DMS53 treated with DMSO at 0.1 percent for 48 hours (cell line): ENCODE measurements around the gene TXNL1.
A peak's percentile ranks its signal among the peaks of the same experiment; 100 is the strongest.
"Not testable (repeated sequence)": the region's sequence is repeated elsewhere in the genome, so short reads cannot be mapped to it uniquely, and the experiment has no call there.

ENCODE experiments used
- DNase-seq: peaks from one replicate; lab custom pipeline; 2025; ENCODE audit not compliant: unreplicated experiment; lab: John Stamatoyannopoulos, UW

TXNL1 gene

DNA sequence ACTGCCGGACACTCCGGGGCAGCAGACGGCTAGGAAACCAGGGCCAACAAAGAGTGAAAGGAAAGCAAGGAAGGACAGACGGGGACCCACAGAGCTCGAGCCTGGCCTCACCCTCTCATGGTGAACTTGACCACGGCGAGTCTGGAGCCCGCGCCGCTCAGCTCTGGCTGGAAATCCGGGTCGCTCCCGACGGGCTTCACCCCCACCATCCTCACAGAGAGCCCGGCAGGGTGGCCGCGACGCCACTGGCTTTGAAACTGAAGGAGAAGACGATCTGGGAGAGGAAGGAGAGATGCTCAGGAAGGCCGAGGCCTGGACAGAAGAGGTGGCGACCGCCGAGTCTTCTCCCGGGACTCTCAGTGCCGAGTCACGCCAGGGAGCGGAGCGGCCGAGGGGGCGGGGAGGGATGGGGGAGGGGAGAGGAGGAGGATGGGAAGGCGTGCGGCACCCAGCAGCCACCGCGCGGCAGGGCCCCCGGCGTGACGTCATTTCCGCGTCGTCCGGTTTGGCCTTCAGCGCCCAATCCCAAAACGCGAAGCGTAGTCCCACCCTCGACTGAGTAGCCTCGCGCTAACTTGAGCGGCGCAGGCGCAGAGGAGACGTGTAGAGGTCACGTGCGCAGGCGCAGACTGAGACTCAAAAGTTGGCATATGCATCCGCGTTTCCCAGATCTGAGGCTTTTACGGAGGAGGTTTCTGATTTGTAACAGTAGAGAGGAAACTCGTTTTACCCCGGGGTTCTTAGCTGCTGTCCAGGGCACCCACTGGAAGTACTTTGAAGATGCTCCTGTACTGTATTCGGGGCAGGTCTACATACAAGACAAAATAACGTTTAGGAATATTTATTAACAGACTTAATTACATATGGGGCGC lies at the start of gene TXNL1:
TSS of gene TXNL1 (minus strand) at position 361 of the 872 bp plus-strand sequence. CDS start at position 209, 152 bp downstream.
- peak; percentile 100 for DNase-seq

DNA sequence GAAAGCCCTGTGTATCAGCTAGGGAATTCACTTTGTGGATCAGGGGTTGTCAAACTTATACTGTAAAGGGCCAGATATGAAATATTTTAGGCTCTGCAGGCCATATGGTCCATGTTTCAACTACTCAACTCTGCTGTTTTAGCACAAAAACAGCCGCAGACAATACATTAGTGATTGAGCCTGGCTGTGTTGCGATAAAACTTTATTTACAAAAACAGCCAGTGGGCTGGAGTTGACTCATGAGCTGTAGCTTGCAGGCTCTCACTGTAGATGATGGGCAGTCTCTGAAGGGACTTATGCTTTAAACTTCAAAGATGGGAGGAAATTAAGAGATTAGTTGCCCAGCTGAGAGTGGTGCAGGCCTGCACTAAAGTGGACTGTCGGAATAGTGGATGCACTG lies 45.9 kb upstream of the TXNL1 start:
- no peak for DNase-seq

DNA sequence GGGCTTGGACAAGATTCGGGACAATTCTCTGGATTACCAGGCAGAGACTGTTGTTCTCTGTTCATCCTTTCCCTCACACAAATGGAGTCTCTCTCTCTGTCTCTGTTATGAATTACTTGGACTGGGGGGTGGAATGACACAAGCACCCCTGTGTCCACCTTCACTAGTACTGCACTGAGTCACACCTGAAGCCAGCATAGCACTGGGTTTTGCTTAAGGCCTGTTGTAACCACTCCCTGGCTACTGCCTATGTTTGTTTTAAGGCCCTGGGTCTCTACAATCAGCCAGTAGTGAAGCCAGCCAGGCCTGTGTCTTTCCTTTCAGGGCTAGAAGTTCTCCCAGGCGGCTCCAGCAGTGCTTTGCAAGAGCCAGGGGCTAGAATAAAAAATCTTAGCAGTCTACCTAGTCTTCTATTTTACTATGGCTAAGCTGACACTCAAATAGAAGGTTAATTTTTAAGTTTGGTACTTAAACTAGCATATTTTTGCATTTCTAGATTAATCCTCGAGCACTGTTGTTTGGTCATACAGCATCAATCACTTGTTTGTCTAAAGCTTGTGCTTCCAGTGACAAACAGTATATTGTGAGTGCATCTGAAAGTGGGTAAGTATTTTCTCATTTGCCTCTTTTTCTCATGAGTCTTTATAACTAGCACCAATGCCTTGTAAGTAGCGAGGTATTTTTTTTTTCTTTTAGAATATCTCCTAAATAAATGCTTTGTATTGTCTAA lies 40.6 kb upstream of the TXNL1 start:
- no peak for DNase-seq

DNA sequence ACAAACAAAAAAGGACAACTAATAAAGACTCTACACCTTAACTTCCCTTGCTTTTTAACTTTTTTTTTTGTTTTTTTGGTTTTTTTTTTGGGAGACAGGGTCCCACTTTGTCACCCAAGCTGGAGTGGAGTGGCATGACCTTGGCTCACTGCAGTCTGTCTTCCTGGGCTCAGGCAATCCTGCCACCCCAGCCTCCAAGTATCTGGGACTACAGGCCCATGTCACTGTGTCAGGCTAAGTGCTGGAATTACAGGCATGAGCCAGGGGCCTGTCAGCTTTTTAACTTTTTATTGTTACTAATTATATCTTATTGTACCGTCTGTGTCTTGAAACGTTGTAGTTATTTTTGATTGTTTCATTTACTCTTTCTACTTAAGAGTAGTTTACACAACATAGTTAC lies 38.2 kb upstream of the TXNL1 start:
- no peak for DNase-seq

DNA sequence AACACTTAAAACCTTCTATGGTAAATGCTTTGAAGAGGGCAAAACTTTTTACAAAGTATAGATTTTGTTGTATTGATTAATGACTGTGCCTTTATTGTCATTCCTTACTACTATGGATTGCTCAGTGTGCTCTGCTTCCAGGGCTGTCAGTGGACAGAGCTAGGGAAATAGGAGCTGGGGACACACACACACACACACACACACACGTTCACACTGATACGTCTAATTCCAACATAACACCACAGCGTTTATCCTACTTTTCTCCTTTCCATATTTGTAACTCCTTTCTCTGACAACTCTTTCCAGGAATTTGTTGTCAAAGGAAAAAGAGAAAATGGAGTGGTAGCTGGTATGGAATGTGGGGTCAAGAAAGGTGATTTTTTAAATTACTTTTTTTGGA lies 34.6 kb upstream of the TXNL1 start:
- DNase-seq, result no peak

DNA sequence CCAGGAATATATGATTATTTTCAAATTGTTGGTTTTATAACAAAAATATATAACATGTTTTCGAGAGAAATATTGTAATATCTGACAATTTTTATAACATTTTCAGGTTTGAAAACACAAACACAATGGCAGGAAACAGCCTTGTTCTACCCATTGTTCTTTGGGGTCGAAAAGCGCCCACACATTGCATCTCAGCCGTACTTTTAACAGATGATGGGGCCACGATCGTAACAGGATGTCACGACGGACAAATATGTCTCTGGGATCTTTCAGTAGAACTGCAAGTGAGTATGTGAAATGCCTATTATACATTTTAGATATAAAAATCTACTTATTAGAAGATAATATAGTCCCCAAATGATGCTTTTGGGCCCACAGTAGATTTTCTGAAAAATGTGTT lies 34.0 kb upstream of the TXNL1 start:
- DNase-seq, result no peak

DNA sequence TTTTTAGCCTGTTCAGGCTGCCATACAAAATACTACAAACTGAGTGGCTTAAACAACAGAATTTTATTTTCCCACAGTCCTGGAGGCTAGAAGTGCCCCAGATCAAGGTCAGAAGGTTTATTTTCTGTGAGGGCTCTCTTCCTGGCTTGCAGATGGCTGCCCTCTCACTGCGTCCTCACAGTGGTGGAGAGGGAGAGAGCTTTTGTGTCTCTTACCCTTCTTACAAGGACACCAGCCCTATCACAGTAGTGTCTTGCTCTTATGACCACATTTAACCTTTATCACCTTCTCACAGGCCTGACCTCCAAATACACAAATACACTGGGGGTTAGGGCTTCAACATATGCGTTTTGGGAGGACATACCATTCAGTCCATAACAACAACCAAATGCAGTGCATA lies 24.5 kb upstream of the TXNL1 start:
- no peak for DNase-seq

DNA sequence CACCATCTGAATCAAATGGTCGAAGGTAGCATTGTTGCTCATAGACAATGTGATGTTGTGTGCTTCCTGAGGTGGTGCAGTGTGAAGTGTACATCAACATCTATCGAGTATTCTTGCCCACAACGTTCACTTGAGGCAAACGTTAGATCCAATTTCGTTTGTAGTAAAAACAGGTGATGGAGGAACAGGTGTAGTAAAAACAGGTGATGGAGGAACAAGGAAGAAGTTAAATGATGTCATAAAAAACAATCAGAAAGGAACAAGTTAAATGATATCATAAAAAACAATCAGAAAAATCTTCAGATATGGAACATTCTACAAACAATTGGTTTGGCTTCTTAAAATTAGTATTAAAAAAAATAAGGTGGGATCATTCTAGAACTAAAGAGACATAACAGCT lies 24.1 kb upstream of the TXNL1 start:
- no peak for DNase-seq

DNA sequence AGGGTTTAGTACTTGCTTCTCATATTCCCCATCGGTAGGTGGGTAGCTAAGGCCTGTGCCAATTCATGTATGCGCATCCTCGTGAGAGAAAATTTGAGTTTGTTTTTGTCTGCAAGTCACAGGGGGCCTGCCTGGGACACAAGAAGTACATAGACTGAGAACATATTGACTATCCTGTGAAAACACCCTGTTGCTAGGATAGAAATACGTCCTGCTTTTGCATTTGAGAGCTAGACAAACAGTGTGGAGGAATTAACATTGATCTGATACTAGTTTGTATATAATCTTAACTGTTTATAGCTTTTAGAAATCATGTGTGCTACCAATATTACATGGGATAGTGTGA lies 23.6 kb upstream of the TXNL1 start:
- no peak for DNase-seq

DNA sequence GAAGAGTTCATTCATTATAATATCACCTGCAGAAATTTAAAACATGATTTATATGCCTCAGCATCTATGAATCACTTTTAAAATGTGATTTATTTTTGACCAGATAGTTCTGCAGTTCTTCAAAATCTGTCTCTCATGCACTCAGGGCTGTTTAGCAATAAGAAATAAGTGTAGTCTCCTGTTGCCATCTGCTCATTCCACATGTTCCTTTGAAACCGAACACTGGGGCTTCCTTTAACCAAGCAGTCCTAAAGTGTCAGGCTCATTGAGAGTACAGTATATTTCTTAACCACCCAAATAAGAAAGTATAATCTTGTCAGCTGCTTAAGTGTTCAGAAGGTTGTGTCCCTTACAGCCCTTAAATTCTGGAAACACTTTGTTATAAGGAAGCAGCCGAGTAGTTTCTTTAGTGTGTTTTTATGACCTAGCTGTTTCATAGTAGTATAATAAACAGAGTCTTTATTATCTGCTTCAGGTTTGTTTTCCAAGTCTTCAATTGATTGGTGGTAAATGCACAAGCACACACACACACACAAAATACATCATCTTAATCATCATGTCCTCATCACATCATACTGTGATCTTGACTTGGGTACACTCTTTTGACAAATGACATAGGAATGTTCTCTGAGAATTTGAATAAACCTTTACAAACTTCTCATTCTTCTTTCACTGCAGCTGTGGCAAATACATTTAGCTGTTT lies 23.1 kb upstream of the TXNL1 start:
- DNase-seq, result no peak

DNA sequence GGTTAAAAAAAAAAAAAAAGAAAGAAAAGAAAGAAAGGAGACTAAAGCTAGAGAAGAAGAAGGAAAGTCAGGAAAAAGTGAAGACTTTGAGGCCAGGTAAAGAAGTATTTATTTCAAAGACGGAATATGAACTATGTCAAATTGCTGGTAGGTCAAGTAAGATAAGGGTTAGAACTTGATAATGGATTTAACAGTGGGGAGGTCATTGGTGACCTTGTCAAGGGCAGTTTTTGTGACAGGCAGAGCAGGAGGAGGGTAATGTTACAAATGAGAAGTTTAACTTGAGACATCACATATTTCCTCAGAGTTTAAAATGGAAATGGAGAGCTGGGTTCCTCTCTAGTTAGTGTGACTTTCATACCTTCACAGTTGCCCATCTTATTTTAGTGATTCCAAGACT lies 22.3 kb upstream of the TXNL1 start:
- DNase-seq, result no peak

DNA sequence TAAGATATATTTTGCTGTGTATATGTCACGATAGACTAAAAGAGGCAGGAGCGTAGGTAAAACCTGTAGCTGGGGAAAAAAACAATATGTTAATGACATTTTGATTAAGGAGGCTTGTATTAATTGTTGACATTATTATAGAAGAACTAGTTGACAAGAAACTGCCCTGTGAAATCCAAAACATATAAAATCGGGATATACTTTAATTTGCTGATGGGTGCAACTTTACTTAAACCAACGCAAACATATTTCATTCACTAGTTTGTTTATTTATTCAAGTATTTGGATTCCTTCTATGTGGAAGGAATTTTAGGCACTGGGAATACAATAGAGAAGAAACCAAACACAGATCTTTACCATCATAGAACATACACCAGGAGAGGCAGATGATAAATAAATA lies 20.7 kb upstream of the TXNL1 start:
- DNase-seq, result no peak

DNA sequence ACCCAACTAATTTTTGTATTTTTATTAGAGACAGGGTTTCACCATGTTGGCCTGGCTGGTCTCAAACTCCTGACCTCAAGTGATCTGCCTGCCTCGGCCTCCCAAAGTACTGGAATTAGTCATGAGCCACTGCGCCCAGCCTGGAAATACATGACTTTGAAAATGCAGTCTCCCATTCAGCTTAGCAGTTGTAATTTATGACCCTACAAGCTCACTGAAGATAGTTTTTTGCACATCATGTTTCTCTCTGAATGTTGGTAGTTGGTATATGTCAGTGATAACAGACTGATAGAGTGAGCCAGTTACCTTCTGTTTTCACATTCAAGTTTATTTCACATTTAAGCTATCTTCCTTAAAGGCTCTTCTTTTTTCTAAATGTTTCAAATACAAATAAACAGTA lies 19.9 kb upstream of the TXNL1 start:
- no peak for DNase-seq

DNA sequence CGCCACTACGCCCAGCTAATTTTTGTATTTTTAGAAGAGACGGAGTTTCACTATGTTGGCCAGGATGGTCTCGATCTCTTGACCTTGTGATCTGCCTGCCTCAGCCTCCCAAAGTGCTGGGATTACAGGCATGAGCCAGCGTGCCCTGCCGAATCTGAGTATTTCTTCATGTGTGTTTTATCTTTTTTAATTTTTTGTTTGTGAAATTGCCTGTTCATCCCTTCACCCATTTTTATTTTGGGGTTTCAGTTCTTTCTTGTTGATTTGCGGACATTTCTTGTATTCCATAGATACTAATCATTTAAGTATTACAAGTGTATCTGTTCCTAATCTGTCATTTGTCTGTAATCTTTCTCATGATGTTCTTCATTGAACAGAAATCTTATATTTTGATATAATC lies 15.9 kb upstream of the TXNL1 start:
- DNase-seq, result not testable (repeated sequence)

DNA sequence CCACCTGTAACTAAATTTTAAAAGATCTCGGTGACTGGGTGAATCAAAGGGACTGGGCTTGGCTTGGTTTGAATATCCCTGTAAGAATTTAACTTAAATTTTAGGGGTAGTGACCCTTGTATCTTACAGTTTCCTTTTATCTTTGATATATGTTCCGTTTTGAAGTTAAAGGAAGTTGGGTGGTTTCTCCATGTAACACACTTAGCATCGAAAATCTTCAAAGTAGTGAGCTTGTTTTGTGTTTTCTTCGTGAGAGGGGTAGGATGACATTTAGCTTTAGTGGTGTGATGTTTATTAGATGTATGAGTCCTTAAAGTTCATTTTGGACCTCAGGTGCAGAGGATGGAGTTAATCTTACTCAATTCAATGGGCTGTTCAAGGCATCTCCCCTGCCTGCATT lies 14.4 kb upstream of the TXNL1 start:
- no peak for DNase-seq

DNA sequence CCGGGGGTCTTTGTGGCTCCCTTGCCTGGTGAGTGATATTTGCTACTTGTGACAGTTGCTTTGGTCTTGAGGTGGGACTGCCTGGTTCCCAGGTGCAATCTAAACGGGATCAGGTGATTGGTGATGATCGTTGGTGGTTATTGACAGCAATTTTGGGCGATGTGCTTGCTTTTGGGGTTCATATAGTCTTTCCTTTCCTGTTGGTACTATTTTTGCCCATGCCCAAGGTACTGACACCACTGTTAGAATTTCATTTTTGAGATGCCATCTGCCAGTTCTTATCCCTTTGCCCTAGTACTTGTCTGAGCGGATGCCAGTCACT lies 13.3 kb upstream of the TXNL1 start:
- no peak for DNase-seq

DNA sequence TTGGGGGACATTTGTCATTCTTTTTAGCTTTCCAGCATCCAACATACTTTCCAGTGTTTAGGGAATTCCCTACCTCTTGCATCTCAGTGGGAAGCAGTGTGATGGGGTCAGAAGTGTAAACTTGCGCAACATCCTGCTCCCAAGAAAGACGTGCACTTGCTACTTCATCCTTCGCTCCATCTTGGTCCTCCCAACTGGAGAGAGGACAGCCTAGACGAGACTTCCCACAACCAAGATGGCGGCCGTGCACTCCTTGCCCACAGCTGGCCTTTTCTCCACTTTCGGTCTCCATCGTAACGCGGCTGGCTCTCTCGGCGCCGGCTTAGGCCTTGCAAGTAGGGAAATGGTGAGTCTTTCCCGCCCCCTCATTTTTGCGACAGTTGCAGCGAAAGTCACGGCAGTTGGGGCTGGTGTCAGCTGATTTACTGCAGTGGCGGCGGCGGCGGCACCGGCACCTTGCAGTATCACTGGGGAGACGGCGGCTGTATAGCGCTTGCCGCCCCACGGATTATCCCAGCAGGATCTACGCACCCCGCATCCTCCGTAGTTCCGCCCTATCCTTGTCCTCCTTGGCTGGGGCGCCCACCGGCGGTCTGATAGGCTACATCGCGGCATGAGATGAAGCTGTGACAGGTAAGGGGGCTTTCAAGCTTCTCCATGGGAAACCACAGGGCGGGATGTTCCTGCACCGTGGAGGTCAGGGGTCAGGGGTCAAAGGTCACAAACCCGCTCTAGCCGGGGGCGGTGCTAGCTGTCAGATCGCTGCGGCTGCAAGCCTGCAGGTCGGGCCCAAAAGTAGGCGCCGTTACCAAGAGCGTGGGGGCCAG lies 12.8 kb upstream of the TXNL1 start, which contains the start of gene WDR7:
TSS of gene WDR7 (plus strand) at position 416 of the 827 bp plus-strand sequence. CDS start 21,157 bp downstream, outside the sequence.
- peak; percentile 99 for DNase-seq

DNA sequence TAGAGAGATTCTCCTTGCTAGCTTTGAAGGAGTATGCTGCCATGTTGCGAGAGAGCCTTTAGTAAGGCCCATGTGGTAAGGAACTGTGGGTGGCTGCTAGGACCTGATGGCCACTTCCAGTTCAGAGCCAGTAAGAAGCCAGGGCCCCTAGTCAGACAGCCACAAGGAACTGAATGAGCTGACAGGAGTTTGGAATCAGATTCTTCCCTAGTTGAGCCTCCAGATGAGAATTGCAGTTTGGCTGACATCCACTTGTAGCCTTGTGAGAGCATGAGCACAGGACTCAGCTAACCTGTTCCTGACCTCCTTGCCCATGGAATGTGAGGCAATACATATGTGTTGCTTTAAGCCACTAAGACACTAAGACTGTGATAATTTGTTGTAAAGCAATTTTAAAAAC lies 11.6 kb upstream of the TXNL1 start:
- no peak for DNase-seq

DNA sequence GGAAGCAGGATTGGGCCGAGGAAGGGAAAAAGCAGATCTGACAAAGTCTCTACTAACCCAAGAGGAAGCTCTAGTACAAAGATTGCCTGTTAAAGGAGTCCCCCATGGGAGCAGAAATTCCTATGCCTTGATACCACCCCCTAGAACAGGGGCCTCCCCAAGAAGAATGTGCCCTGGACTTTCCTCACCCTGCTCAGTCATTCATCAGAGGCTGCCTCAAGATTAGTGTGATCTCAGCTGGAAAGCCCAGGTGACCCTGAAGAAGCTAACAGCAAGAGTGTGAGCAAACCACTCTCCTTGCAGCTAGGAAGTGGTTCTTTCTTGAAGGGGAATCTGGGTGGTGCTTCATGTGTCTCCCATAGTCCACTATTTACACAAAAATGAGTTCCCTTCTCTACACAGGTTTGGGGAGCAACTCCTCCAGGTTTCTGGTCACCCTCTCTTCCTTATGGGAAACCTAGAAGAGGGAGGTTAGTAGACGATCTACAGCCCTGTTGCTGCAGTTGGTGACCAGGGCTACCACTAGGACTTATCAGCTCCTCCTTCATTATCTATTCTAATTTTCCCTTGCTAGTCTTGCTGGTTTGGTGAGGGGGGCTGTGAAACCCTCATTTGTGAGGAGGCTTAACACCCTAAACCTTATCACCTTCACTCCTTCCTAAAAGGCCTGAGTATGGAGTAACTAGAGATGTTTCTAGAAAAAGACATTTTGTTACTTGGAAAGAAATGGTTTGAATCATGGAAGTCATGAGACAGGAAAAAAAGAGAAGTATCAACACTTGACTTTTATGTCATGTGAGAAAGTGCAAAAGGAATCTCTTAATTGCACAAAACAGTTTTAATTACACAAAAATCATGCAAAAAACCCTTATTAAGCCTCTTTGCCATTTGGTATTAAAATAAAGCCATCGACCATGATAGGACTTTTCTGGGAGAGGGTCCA lies 9.8 kb upstream of the TXNL1 start:
- no peak for DNase-seq

DNA sequence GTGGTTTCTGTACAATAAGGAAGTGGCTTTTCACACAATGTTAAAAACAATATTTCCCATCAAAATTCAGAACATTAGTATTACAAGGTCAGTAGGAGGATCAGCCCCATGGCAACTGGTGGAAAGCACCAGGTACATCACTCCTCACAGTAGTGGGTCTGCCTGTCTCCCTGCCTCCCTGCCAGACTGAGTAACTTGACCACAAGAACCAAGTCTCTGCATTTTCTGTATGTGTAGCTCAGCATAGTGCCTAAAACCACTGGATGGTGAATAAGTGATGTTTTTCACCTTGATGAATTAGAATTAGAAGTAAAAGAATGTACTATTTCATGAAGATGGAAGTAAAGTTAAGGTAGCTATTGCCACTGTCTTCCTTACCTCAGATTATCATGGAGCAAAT lies 8.7 kb upstream of the TXNL1 start:
- no peak for DNase-seq
